Activated CD8-positive, alpha-beta memory T cell treated with anti-CD3 and anti-CD28 coated beads, Interleukin-2, amount 10 ng/mL, durations not matched to agents 7 days and 5 days (primary cell): Measurements from ENCODE around the gene PRR14L. TPM values are rescaled to one million over a fixed set of nuclear protein-coding genes. Genes with fewer than 3 reads are reported as not detected.
"Not testable (repeated sequence)": the region's sequence is repeated elsewhere in the genome, so short reads cannot be mapped to it uniquely, and the experiment has no call there.

Experiments
- ATAC-seq: fragments of 150-1000 bp; cut with Tn5 transposase; one replicate; pipeline ENCODE4 v1.10.0; 2021; ENCODE audit warnings: moderate library complexity
- CTCF ChIA-PET: fragments of 350-600 bp; sonication (Branson Sonifier 250); formaldehyde crosslinking; loops from one replicate; lab custom pipeline; 2021; ENCODE audit warnings: antibody characterized with exemption; lab: Charles Lee
- DNase-seq: peaks from one replicate; pipeline ENCODE4 v3.0.0-alpha.2; 2020
- H3K27ac Mint-ChIP-seq: one replicate; pipeline ENCODE4 v1.8.0; 2021; ENCODE audit warnings: mild to moderate bottlenecking, mixed read lengths
- H3K27me3 Mint-ChIP-seq: one replicate; pipeline ENCODE4 v1.8.0; 2021; ENCODE audit warnings: mixed read lengths
- H3K36me3 Mint-ChIP-seq: one replicate; pipeline ENCODE4 v1.8.0; 2021; ENCODE audit warnings: mild to moderate bottlenecking, mixed read lengths
- H3K4me1 Mint-ChIP-seq: one replicate; pipeline ENCODE4 v1.8.0; 2021; ENCODE audit warnings: mixed read lengths
- H3K4me3 Mint-ChIP-seq: one replicate; pipeline ENCODE4 v1.8.0; 2021; ENCODE audit warnings: mild to moderate bottlenecking, moderate library complexity, mixed read lengths
- H3K9me3 Mint-ChIP-seq: one replicate; pipeline ENCODE4 v1.8.0; 2022; ENCODE audit warnings: low read depth, mixed read lengths
- total RNA-seq, 2 experiments: library from RNA; stranded (reverse); gene quantifications; one replicate each; pipeline ENCODE4 v1.2.3, GENCODE V29; 2021

The PRR14L gene
- 10 to 100 TPM; 62.2 to 78.4 TPM for total RNA-seq

DNA sequence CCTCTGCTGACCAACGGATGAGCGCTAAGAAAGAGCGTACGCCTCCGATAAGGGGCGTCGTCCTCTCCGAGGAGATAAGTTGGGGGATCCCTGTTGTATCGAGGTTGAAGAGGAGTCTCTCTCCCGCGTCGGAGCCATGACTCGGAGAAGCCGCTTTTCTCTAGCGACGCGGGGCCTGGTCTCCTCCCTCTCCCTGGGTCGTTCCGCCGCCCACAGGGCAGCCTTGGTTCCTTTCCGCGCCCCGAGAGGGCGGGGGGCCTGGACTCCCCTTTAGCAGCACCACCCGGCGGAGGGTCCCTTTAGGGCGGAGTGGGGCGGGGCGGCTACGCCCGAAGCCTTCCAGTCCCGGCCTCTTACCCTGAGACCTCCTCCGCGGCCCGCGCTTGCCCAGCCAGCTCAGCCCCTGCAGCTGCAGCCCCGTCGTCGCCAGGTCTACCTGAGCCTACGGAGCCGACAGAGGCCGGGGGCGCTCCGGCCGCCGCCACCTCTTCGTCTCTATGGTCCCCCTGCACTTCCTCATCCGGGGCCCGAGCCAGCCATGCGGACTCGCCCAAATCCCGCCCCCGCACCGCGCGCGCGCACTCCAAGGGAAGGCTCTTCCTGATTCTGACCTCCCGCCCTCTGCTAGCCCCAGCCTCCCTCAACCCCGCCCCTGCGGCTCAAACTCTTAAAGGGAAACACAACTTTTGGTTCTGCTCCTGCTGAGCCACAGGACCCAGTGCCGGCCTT, at the start of gene PRR14L:
TSS of gene PRR14L (minus strand) at position 497 of the 729 bp plus-strand sequence. CDS start 11,272 bp downstream, outside the sequence.
- Mint-ChIP-seq H3K27ac (peak within 1 kb of the TSS; percentile 88), H3K4me1 (peaks cover 49% of the 10 kb centered on the region), H3K27me3 (no peaks in the 10 kb centered on the region), H3K9me3 (no peaks in the 10 kb centered on the region), H3K36me3 (peaks cover 15% of the 10 kb centered on the region), H3K4me3 (peak within 1 kb of the TSS; percentile 95)
- peak; percentile 98 for DNase-seq
- ATAC-seq = peak; percentile 73
- CTCF ChIA-PET = interaction anchor here (1.2 to 2.8 kb wide), 2 partner anchors 9 to 84 kb away, joined by 4 to 9 read pairs; no protein-coding TSS in a partner anchor

DNA sequence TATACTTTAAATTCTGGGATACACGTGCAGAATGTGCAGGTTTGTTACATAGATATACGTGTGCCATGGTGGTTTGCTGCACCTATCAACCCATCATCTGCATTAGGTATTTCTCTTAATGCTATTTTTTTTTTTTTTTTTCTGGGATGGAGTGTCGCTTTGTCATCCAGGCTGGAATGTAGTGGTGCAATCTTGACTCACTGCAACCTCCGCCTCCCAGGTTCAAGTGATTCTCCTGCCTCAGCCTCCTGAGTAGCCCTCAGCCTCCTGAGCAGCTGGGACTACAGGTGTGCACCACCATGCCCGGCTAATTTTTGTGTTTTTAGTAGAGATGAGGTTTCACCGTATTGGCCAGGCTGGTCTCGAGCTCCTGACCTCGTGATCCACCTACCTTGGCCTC, 49.4 kb upstream of the PRR14L start:
- H3K9me3 Mint-ChIP-seq, DNase-seq, H3K4me3 Mint-ChIP-seq, H3K4me1 Mint-ChIP-seq, CTCF ChIA-PET, H3K27me3 Mint-ChIP-seq, H3K27ac Mint-ChIP-seq, ATAC-seq: not testable (repeated sequence)
- peaks cover 33% of the 10 kb centered on the region for H3K36me3 Mint-ChIP-seq

DNA sequence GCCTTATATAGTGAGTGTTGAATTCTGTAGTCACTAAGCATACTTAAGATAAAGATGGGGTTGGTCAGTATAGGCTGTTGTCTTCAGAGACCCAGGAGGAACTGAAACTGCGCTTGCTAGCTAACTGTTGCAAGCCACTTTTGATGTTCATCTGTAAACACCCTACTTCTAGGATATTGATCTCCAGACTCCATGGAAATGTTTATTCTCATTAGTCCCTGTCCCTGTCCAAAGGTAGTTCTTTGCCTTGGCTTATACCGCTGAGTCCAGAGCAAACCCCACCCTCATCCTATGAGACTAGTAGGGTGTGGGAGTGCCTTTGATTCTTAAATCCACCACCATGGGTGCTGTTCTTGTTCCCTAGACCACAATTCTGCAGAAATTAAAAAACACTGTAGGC, 40.3 kb upstream of the PRR14L start:
- ATAC-seq = no peak
- no peak for DNase-seq
- Mint-ChIP-seq H3K27me3 (no peaks in the 10 kb centered on the region), H3K4me1 (peaks cover 10% of the 10 kb centered on the region), H3K27ac (no peak overlapping the region), H3K4me3 (no peak overlapping the region), H3K9me3 (no peaks in the 10 kb centered on the region), H3K36me3 (peaks cover 15% of the 10 kb centered on the region)
- CTCF ChIA-PET = no interaction called here

DNA sequence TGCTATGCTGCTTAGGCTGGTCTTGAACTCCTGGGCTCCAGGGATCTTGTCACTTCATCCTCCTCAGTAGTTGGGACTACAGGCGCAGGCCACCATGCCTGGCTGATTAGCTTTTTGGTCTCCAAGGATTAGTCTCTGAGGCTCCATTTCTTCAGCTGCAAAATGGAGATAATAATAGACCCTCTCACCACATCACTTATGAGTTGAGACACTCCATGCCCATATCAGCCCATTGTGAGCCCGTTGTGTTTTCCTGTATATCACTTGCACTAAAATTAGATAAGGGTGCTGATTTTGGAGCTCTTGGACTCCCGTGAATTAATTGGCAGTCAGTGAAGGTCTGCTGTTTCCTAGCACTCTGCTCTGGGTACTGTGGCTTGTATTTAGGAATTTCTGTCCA, 39.9 kb upstream of the PRR14L start:
- CTCF ChIA-PET = no interaction called here
- H3K36me3 Mint-ChIP-seq = peaks cover 19% of the 10 kb centered on the region
- ATAC-seq = no peak
- no peaks in the 10 kb centered on the region for H3K9me3 Mint-ChIP-seq
- H3K27me3 Mint-ChIP-seq = no peaks in the 10 kb centered on the region
- H3K4me1 Mint-ChIP-seq = peaks cover 10% of the 10 kb centered on the region
- no peak overlapping the region for H3K4me3 Mint-ChIP-seq
- DNase-seq = no peak
- no peak overlapping the region for H3K27ac Mint-ChIP-seq

DNA sequence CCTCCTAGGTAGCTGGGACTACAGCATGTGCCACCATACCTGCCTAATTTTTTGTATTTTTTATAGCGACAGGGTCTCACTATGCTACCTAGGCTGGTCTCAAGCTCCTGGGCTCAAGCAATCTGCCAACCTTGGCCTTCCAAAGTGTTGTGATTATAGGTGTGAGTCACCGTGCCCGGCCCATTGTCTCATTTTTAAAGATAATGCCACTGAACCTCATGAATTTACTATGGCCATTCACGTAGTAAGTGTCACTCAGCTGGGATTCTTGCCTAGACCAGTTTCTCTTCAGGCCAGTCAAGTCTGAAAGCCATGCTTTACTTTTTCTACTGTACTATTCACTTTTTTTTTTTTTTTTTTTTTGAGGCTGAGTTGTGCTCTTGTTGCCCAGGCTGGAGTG, 26.3 kb upstream of the PRR14L start:
- no peak overlapping the region for H3K27ac Mint-ChIP-seq
- ATAC-seq = no peak
- CTCF ChIA-PET = no interaction called here

DNA sequence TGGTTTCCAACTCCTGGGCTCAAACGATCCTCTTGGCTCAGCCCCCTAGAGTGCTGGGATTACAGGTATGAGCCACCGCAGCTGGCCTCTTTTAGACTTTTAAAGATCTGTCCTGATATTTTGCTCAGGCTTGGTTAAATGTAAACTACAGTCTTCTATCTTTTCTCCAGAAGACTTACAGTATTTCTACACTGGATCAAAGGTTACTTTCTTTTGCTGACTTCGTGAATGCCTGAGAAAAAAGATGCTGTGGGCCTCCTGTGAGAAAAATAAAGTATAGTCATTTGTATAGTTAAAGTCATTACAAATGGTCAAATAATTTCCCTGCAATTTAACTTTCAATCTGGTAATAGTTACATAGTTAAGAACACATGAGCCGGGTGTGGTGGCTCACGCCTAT, 23.5 kb upstream of the PRR14L start:
- Mint-ChIP-seq H3K36me3 (peaks cover 18% of the 10 kb centered on the region), H3K4me3 (no peak overlapping the region), H3K27ac (no peak overlapping the region), H3K9me3 (no peaks in the 10 kb centered on the region), H3K27me3 (no peaks in the 10 kb centered on the region), H3K4me1 (peaks cover 4% of the 10 kb centered on the region)
- ATAC-seq (no peak), DNase-seq (no peak)
- CTCF ChIA-PET = no interaction called here

More for the DNA sequence above, 26.3 kb upstream of the PRR14L start:
- Mint-ChIP-seq H3K4me1 (no peaks in the 10 kb centered on the region), H3K4me3 (no peak overlapping the region), H3K9me3 (no peaks in the 10 kb centered on the region), H3K36me3 (peaks cover 23% of the 10 kb centered on the region), H3K27me3 (no peaks in the 10 kb centered on the region)
- no peak for DNase-seq

DNA sequence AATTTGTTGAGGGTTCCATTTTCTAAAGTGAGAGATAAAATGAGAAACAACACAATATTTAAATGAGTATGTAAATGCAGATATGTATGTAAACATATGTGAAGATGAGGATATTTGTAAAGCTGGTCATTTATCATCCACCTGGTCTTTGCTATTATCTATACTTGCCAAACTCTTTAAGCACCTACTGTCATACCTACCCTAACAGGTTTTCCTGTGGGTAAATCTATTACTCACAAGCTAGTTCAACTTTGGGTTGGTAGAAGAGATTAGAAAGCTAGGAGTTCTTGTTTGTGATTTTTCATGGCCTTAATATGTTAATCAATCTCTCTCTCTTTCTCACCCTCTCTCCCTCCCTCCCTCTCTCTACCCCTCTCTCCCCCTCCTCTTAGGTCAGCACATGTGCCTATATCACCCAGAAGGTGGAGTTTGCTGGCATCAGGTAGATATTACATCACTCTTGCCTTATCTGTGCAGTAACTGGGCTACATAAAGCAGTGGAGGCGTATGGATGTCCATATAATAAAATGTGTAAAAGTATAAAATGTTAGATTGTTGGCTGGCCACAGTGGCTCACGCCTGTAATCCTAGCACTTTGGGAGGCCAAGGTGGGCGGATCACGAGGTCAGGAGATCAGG, 18.6 kb upstream of the PRR14L start:
- Mint-ChIP-seq H3K9me3 (no peaks in the 10 kb centered on the region), H3K4me3 (no peak overlapping the region), H3K4me1 (peaks cover 5% of the 10 kb centered on the region), H3K27ac (no peak overlapping the region), H3K36me3 (peaks cover 32% of the 10 kb centered on the region), H3K27me3 (no peaks in the 10 kb centered on the region)
- CTCF ChIA-PET = interaction anchor here (0.7 kb wide), 1 partner anchor 103 kb away, joined by 3 read pairs; no protein-coding TSS in a partner anchor
- no peak for ATAC-seq
- no peak for DNase-seq

DNA sequence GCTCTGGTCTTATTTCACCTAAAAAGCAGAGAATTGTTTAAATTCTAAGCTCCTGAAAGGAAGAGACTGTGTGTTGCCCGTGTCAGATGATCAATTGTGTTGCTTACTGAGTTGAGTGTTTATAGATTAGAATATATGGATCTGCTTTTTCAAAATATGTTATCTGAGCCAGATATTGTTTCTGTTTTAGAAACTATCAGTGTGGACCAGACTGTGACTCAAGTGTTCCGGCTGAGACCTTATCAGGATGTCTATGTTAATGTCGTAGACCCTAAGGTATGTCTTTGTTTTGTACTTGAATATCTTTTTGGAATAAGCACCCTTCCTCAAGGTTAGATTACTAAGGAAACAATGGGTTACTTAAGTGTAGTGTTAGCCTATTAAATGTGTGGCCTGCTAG, 14.9 kb upstream of the PRR14L start:
- H3K36me3 Mint-ChIP-seq = peaks cover 36% of the 10 kb centered on the region
- H3K9me3 Mint-ChIP-seq = no peaks in the 10 kb centered on the region
- no peaks in the 10 kb centered on the region for H3K27me3 Mint-ChIP-seq
- no peak for ATAC-seq
- H3K27ac Mint-ChIP-seq = no peak overlapping the region
- no peak for DNase-seq
- H3K4me3 Mint-ChIP-seq = no peak overlapping the region
- H3K4me1 Mint-ChIP-seq = peaks cover 5% of the 10 kb centered on the region
- CTCF ChIA-PET = interaction anchor here (1.0 to 1.4 kb wide), 2 partner anchors 9 to 10 kb away, joined by 3 read pairs; no protein-coding TSS in a partner anchor

DNA sequence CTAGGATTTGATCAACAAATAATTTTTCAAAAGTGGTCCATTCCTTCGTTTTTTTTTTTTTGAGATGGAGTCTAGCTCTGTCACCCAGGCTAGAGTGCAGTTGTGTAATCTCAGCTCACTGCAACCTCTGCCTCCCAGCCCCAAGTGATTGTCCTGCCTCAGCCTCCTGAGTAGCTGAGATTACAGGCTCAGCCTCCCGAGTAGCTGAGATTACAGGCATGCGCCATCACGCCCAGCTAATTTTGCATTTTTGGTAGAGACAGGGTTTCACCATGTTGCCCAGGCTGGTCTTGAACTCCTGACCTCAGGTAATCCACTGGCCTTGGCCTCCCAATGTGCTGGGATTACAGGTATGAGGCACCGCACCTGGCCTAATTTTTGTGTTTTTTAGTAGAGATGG, 8.9 kb upstream of the PRR14L start:
- not testable (repeated sequence) for H3K27ac Mint-ChIP-seq, H3K27me3 Mint-ChIP-seq, DNase-seq, H3K4me3 Mint-ChIP-seq, H3K9me3 Mint-ChIP-seq, ATAC-seq
- CTCF ChIA-PET = interaction anchor here (0.9 to 1.1 kb wide), 2 partner anchors 10 to 11 kb away, joined by 3 to 4 read pairs; no protein-coding TSS in a partner anchor
- Mint-ChIP-seq H3K36me3 (peaks cover 10% of the 10 kb centered on the region), H3K4me1 (peaks cover 19% of the 10 kb centered on the region)

DNA sequence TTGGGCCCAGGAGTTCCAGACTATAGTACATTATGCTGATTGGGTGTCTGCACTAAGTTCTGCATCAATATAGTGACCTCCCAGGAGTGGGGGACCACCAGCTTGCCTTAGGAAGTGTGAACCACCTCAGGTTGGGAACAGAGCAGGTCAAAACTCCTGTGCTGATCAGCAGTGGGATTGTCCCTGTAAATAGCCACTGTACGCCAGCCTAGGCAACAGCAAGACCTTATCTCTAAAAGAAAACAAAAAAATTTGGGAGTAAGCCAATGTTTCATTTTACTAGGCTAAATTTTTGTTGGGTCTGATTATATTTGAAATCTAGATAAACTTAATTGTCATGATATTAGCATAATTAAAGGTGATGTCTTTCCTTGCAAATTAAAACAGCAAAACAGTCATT, 7.3 kb upstream of the PRR14L start:
- Mint-ChIP-seq H3K4me3 (no peak overlapping the region), H3K27me3 (no peaks in the 10 kb centered on the region), H3K27ac (no peak overlapping the region), H3K4me1 (peaks cover 31% of the 10 kb centered on the region), H3K9me3 (no peaks in the 10 kb centered on the region), H3K36me3 (peaks cover 10% of the 10 kb centered on the region)
- no peak for DNase-seq
- no peak for ATAC-seq
- CTCF ChIA-PET = no interaction called here

DNA sequence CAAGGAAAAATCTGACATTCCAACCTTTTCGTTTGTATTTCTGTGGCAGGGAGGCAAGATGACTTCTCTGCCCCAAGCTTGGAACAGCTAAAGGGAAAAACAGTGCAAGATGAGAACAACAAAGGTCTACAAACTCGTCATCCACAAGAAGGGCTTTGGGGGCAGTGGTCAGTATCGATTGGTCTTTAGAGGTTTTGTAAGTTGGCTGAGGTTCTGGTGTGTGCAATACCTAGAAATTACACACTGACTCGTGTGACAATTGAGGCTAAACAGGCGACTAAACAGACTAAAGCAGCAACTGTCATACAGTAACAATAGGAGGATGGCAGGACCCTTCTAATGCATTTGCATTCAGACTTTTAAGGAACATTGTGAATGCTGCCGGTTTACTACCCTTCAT, 4.9 kb upstream of the PRR14L start:
- CTCF ChIA-PET = interaction anchor here (0.6 to 1.8 kb wide), 5 partner anchors 10 to 222 kb away, joined by 3 to 8 read pairs (median 3); partner anchors contain the start of gene PISD
- Mint-ChIP-seq H3K4me3 (peak overlapping the region; percentile 95), H3K27me3 (no peaks in the 10 kb centered on the region), H3K27ac (peak overlapping the region; percentile 98), H3K9me3 (no peaks in the 10 kb centered on the region), H3K4me1 (peaks cover 39% of the 10 kb centered on the region), H3K36me3 (peaks cover 2% of the 10 kb centered on the region)
- DNase-seq = no peak
- ATAC-seq = no peak

DNA sequence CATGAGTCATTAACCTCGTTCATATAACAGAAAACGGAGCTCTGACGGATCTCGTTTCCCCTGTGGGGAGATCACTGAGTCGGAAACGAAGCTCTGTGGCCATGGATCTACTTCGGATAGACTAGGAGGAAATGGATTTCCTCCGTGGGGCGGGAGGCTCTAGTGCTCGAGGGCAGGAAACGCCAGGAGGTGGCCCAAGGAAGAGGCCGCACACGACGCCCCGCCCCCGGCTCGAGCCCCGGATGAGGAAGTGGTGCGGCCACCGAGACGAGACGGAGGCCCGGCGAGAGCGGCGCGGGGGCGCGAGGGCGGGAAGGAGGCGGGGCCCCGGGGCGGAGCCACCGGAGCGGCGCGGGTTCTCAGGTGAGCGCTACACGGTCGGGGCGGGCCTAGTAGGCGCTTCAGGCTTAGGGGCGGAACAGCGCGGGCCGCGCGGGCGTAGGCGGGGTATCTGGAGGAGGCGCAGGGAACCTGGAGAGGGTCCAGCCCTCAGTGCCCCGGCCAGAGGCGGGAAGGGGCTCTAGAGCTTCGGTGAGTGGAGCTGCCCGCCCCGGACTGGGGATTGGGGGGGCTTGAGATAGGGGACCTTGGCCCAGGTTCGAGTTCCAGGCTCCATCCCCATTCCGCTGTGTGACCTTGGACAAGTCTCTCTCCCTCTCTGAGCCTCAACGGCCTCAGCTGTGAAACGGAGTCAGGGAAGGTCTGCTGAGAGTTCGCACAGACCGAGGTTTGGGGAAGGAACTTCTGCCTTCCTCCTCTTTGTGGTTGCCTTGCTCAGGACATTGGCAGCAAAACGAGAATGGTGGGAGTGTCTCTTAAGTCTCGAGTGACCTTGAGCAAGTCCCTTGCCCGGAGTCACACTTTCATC, 3.9 kb upstream of the PRR14L start, which contains the start of gene DEPDC5:
TSS of gene DEPDC5 (plus strand) at position 386 of the 868 bp plus-strand sequence. CDS start 903 bp downstream, outside the sequence.
- peak; percentile 82 for ATAC-seq
- no peaks in the 10 kb centered on the region for H3K9me3 Mint-ChIP-seq
- peak within 1 kb of the TSS; percentile 98 for H3K27ac Mint-ChIP-seq
- peaks cover 42% of the 10 kb centered on the region for H3K4me1 Mint-ChIP-seq
- peaks cover 3% of the 10 kb centered on the region for H3K36me3 Mint-ChIP-seq
- peak; percentile 96 for DNase-seq
- CTCF ChIA-PET = interaction anchor here (0.5 to 2.5 kb wide), 6 partner anchors 11 to 721 kb away, joined by 3 to 16 read pairs (median 3); partner anchors contain the start of genes FBXO7 and PISD
- H3K4me3 Mint-ChIP-seq = peak within 1 kb of the TSS; percentile 95
- H3K27me3 Mint-ChIP-seq = no peaks in the 10 kb centered on the region
